GM21528 (cell line): ENCODE results near the gene SPAG5.

ENCODE experiments used
- ATAC-seq: cut with Tn5 transposase; IDR thresholded peaks from one replicate; pipeline ENCODE4 v1.9.1; 2021; ENCODE audit warnings: mild to moderate bottlenecking, moderate library complexity; ENCODE audit not compliant: unreplicated experiment, low FRiP score

Gene SPAG5

GRCh38 chr17:28573521-28573920 is 25.3 kb downstream of the SPAG5 start:
- ATAC-seq: no peak

GRCh38 chr17:28573040-28573380 is 25.8 kb downstream of the SPAG5 start:
- ATAC-seq: no peak

- no peak for ATAC-seq
Measured at GRCh38 chr17:28572259-28573039, 26.4 kb downstream of the SPAG5 start.

- ATAC-seq: peak; percentile 77
Measured at GRCh38 chr17:28571361-28572122, 27.3 kb downstream of the SPAG5 start, which contains the start of gene PIGS. Gene PIGS, minus strand, starts transcription at chr17:28571524. Its CDS starts 28 bp downstream, at chr17:28571496.

- peak; percentile 32 for ATAC-seq
Measured at GRCh38 chr17:28570716-28571360, 28.0 kb downstream of the SPAG5 start.

GRCh38 chr17:28569446-28569845 is 29.4 kb downstream of the SPAG5 start:
- ATAC-seq: no peak

- no peak for ATAC-seq
Measured at GRCh38 chr17:28567604-28568003, 31.2 kb downstream of the SPAG5 start.

- ATAC-seq: no peak
Measured at GRCh38 chr17:28563475-28563874, 35.4 kb downstream of the SPAG5 start.

- no peak for ATAC-seq
Measured at GRCh38 chr17:28555022-28555421, 43.8 kb downstream of the SPAG5 start.

GRCh38 chr17:28554565-28554964 is 44.3 kb downstream of the SPAG5 start:
- ATAC-seq: no peak

GRCh38 chr17:28553000-28553505 is 45.8 kb downstream of the SPAG5 start:
- ATAC-seq: no peak

GRCh38 chr17:28552176-28552999 is 46.4 kb downstream of the SPAG5 start, which contains the start of gene UNC119:
Gene UNC119, minus strand, starts transcription at chr17:28552624. Its CDS starts 67 bp downstream, at chr17:28552557.
- ATAC-seq: peak; percentile 48

GRCh38 chr17:28551421-28552175 is 47.2 kb downstream of the SPAG5 start:
- no peak for ATAC-seq

- ATAC-seq: no peak
Measured at GRCh38 chr17:28550858-28551257, 48.0 kb downstream of the SPAG5 start.

GRCh38 chr17:28549236-28550132 is 49.3 kb downstream of the SPAG5 start:
- no peak for ATAC-seq

- ATAC-seq: no peak
Measured at GRCh38 chr17:28548417-28549130, 50.3 kb downstream of the SPAG5 start.

GRCh38 chr17:28547623-28548416 is 51.0 kb downstream of the SPAG5 start:
- no peak for ATAC-seq
